Neural cell (in vitro differentiated cells): ENCODE measurements around the gene AKAP10. TPM values are rescaled to one million over a fixed set of nuclear protein-coding genes. Genes with fewer than 3 reads are reported as not detected.

Source experiments
- H2AFZ ChIP-seq: fragments of 200-600, 300-800 bp; sonication (generic), shearing (Covaris generic); 2 replicates; pipeline ENCODE4 v1.6.0; 2014; ENCODE audit warnings: low read depth, mild to moderate bottlenecking, antibody characterized with exemption, low read length, moderate library complexity
- H3F3A ChIP-seq: fragments of 200-600 bp; shearing (Covaris generic); 2 replicates; pipeline ENCODE4 v1.6.1; 2016; ENCODE audit warnings: mild to moderate bottlenecking, moderate library complexity, mixed read lengths, antibody characterized with exemption, low read length; ENCODE audit not compliant: insufficient read depth, poor library complexity, severe bottlenecking
- H3K27ac ChIP-seq: fragments of 200-600, 300-800 bp; sonication (generic), shearing (Covaris generic); 2 replicates; pipeline ENCODE4 v1.5.1; 2014; ENCODE audit warnings: mild to moderate bottlenecking, low read length, moderate library complexity
- H3K27me3 ChIP-seq: fragments of 300-800, 200-600 bp; sonication (generic), shearing (Covaris generic); 2 replicates; pipeline ENCODE4 v1.6.0; 2014; ENCODE audit warnings: mild to moderate bottlenecking, low read depth, low read length, moderate library complexity; ENCODE audit not compliant: insufficient read depth
- H3K36me3 ChIP-seq: fragments of 300-800, 200-600 bp; sonication (generic), shearing (Covaris generic); 2 replicates; pipeline ENCODE4 v1.5.1; 2014; ENCODE audit warnings: mild to moderate bottlenecking, antibody characterized with exemption, low read length, moderate library complexity; ENCODE audit not compliant: insufficient read depth
- H3K4me2 ChIP-seq: fragments of 300-800, 200-600 bp; sonication (generic), shearing (Covaris generic); 2 replicates; pipeline ENCODE4 v1.6.0; 2014; ENCODE audit warnings: mild to moderate bottlenecking, low read length
- H3K4me3 ChIP-seq: fragments of 300-800, 200-600 bp; sonication (generic), shearing (Covaris generic); 2 replicates; pipeline ENCODE4 v1.5.1; 2014; ENCODE audit warnings: mild to moderate bottlenecking, low read length, moderate library complexity
- H3K79me2 ChIP-seq: fragments of 200-600 bp; shearing (Covaris generic); replicated peaks from 2 replicates; pipeline ENCODE4 v1.6.0; 2014; ENCODE audit warnings: mild to moderate bottlenecking, low read length, moderate library complexity; ENCODE audit not compliant: insufficient read depth
- H3K9ac ChIP-seq: fragments of 300-800, 200-600 bp; sonication (generic), shearing (Covaris generic); 2 replicates; pipeline ENCODE4 v1.6.1; 2016; ENCODE audit warnings: mild to moderate bottlenecking, low read length, mixed read lengths
- H3K9me2 ChIP-seq: fragments of 200-600 bp; shearing (Covaris generic); 2 replicates; pipeline ENCODE4 v1.6.1; 2016; ENCODE audit warnings: mild to moderate bottlenecking, low read length, mixed read lengths; ENCODE audit not compliant: insufficient read depth
- H3K9me3 ChIP-seq: fragments of 200-600, 300-800 bp; sonication (generic), shearing (Covaris generic); 2 replicates; pipeline ENCODE4 v1.6.1; 2016; ENCODE audit warnings: mild to moderate bottlenecking, mixed run types, low read length, moderate library complexity, mixed read lengths
- H4K20me1 ChIP-seq: fragments of 200-600 bp; shearing (Covaris generic); 2 replicates; pipeline ENCODE4 v1.6.1; 2016; ENCODE audit warnings: mild to moderate bottlenecking, mixed run types; ENCODE audit not compliant: insufficient read depth
- CTCF ChIP-seq: fragments of 450-650 bp; IDR thresholded peaks from 2 replicates; pipeline ENCODE4 v1.5.1; 2014; ENCODE audit warnings: antibody characterized with exemption, mild to moderate bottlenecking, moderate library complexity; ENCODE audit not compliant: poor library complexity, severe bottlenecking
- EP300 ChIP-seq: fragments of 450-650 bp; conservative IDR thresholded peaks from 2 replicates; pipeline ENCODE4 v1.6.1; 2014; ENCODE audit warnings: antibody characterized with exemption, mild to moderate bottlenecking, moderate library complexity; ENCODE audit not compliant: poor library complexity, severe bottlenecking
- EZH2 ChIP-seq: fragments of 200-600, 300-800 bp; shearing (Covaris generic), sonication (generic); IDR thresholded peaks from 2 replicates; pipeline ENCODE4 v1.6.1; 2014; ENCODE audit warnings: antibody characterized with exemption, low read length, borderline replicate concordance, mild to moderate bottlenecking; ENCODE audit not compliant: insufficient read depth, poor library complexity, severe bottlenecking
- MXI1 ChIP-seq: fragments of 450-650 bp; conservative IDR thresholded peaks from 2 replicates; pipeline ENCODE4 v1.6.1; 2014; ENCODE audit warnings: antibody characterized with exemption, mild to moderate bottlenecking; ENCODE audit not compliant: poor library complexity, severe bottlenecking
- POLR2AphosphoS5 ChIP-seq: IDR thresholded peaks from 2 replicates; pipeline ENCODE4 v1.6.1; 2012
- RAD21 ChIP-seq: fragments of 450-650 bp; conservative IDR thresholded peaks from 2 replicates; pipeline ENCODE4 v1.6.1; 2014; ENCODE audit warnings: antibody characterized with exemption, mild to moderate bottlenecking, moderate library complexity
- REST ChIP-seq: IDR thresholded peaks from 2 replicates; pipeline ENCODE4 v1.6.1; 2012; ENCODE audit warnings: borderline replicate concordance
- SMC3 ChIP-seq: fragments of 450-650 bp; conservative IDR thresholded peaks from 2 replicates; pipeline ENCODE4 v1.6.1; 2014; ENCODE audit warnings: antibody characterized with exemption, mild to moderate bottlenecking, moderate library complexity; ENCODE audit not compliant: poor library complexity
- TAF1 ChIP-seq: IDR thresholded peaks from 2 replicates; pipeline ENCODE4 v1.6.1; 2012; ENCODE audit warnings: low read depth
- polyA plus RNA-seq: library from polyadenylated mRNA; depleted of rRNA; stranded (reverse); fragments of >200 nt; gene quantifications from 2 replicates; pipeline ENCODE4 v1.2.3, GENCODE V29; 2014

The AKAP10 gene
- polyA plus RNA-seq, 1 donor from 2014 or later = 27.3 TPM

GRCh38 chr17:19996086-19996485, 18.5 kb upstream of the AKAP10 start:
- H3K9me2 ChIP-seq = no peaks in the 10 kb centered on the region
- no peaks in the 10 kb centered on the region for H3K27me3 ChIP-seq
- H3K4me3 ChIP-seq = no peak overlapping the region
- no peaks in the 10 kb centered on the region for H3K9me3 ChIP-seq
- no peaks in the 10 kb centered on the region for H3K36me3 ChIP-seq
- no peaks in the 10 kb centered on the region for H3K79me2 ChIP-seq
- TF ChIP-seq MXI1 = no peak
- TF ChIP-seq CTCF = no peak
- no peak for TF ChIP-seq EP300
- TF ChIP-seq RAD21 = no peak
- TF ChIP-seq REST = no peak
- TF ChIP-seq POLR2AphosphoS5 = no peak
- no peak for TF ChIP-seq EZH2
- TF ChIP-seq TAF1 = no peak
- no peak for TF ChIP-seq SMC3
- no peak overlapping the region for H3K27ac ChIP-seq
- no peaks in the 10 kb centered on the region for H3F3A ChIP-seq
- no peak overlapping the region for H3K4me2 ChIP-seq
- H3K9ac ChIP-seq = no peak overlapping the region
- no peaks in the 10 kb centered on the region for H4K20me1 ChIP-seq
- H2AFZ ChIP-seq = no peak overlapping the region

GRCh38 chr17:19992803-19993713, 15.4 kb upstream of the AKAP10 start:
- no peak overlapping the region for H3K27ac ChIP-seq
- TF ChIP-seq SMC3 (peak; percentile 82), CTCF (peak; percentile 90), MXI1 (no peak), RAD21 (peak; percentile 88)
- H4K20me1 ChIP-seq = no peaks in the 10 kb centered on the region
- H3K79me2 ChIP-seq = no peaks in the 10 kb centered on the region
- no peaks in the 10 kb centered on the region for H3K9me2 ChIP-seq
- no peaks in the 10 kb centered on the region for H3K27me3 ChIP-seq
- H2AFZ ChIP-seq = no peak overlapping the region
- H3K36me3 ChIP-seq = no peaks in the 10 kb centered on the region
- no peak overlapping the region for H3K4me2 ChIP-seq
- H3F3A ChIP-seq = no peaks in the 10 kb centered on the region
- no peaks in the 10 kb centered on the region for H3K9me3 ChIP-seq
- peak overlapping the region; percentile 23 for H3K9ac ChIP-seq
- peak overlapping the region; percentile 53 for H3K4me3 ChIP-seq
